Measurements from ENCODE around the gene POLRMT. TPM values are rescaled to one million over a fixed set of nuclear protein-coding genes. Genes with fewer than 3 reads are reported as not detected.

The POLRMT gene
- total RNA-seq, 1 donor from 2014 or later = 37.9 TPM

- peak overlapping the region; percentile 93 for H3K4me3 ChIP-seq (ENCODE audit: low read depth, low read length)
- no peak for TF ChIP-seq CTCF (conservative IDR thresholded peaks at IDR 0.05; ENCODE audit: low read depth, low read length)
- no peak for DNase-seq (ENCODE audit: low read depth)
Measured at GRCh38 chr19:661427-662196, 28.3 kb upstream of the POLRMT start.

DNA sequence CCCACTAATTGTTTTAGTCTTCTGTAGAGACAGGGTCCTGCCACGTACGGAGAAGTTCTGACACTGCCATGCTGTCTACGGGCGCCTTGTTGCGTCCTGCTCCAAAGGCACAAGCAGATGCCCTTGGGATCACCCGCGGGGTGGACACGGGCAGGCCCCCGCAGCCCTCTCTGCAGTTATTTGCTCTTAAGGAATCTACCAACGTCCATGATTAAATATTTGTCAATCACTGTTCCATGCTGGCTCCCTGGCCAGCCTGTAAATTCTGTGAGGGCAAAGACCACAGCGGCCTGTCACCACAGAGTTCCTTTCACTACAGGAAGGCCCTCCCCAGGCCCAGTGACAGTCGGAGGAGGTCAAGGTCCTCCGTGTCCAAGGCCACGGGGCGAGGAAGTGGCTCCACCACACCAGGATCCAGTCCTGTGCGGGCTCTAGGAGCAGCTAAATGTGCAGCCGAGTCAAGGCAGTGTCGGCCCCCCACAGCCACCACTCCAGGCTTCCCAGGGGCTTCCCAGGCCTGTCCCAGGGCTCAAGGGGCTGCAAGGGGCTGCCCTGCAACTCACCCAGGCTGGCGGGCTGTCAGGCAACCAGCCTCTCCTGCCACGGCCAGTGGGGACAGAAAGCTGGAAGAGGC, 27.6 kb upstream of the POLRMT start:
- DNase-seq (ENCODE audit: low read depth) = no peak
- TF ChIP-seq CTCF (conservative IDR thresholded peaks at IDR 0.05; ENCODE audit: low read depth, low read length) = no peak
- peak overlapping the region; percentile 93 for H3K4me3 ChIP-seq (ENCODE audit: low read depth, low read length)

DNA sequence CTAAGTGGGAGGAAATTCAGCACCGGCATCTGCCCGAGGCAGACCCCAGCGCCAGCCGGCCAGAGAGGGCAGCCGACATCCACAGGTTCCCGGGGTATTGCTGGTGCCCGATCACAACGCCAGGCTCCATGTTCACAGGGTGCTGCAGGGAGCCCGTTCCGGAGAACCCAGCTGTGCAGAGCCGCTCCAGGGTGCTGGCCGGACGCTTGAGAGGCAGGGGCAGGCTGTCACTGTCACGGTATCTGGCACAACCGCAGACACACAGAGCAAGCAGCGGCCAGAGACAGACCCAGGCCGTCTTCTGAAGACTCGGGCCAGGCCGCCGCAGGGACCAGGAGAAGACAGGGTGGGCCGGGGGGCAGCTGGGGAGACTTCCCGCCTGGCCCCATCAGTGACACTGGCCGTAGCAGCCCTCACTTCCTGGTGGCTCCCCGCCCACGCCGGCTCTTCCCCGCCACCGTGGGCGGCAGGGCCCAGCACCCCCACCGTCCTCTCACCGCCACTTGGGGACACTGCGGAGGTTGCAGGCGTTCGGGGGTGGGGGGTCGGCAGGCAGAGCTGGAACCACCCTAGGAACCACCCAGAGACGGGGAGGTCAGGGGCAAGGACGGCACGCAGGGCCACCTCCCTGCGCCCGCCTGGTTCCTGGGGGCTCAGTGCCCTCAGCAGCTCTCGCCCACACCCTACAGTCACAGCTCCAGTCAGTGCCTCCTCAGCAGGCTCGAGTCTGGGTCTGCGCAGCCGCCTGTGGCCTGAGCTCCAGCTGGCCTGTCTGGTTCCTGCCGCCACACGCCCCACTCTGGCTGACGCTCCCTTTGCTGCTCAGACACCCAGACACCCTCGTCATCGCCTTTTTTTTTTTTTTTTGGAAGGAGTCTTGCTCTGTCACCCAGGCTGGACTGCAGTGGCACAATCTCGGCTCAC, 25.8 kb upstream of the POLRMT start:
- no peak for DNase-seq (ENCODE audit: low read depth)

GRCh38 chr19:658059-658839, 24.9 kb upstream of the POLRMT start:
- DNase-seq (ENCODE audit: low read depth) = no peak
- no peak overlapping the region for H3K4me3 ChIP-seq (ENCODE audit: low read depth, low read length)
- TF ChIP-seq CTCF (conservative IDR thresholded peaks at IDR 0.05; ENCODE audit: low read depth, low read length) = no peak

More for the DNA sequence above, 25.8 kb upstream of the POLRMT start:
- H3K4me3 ChIP-seq (ENCODE audit: low read depth, low read length) = no peak overlapping the region
- TF ChIP-seq CTCF (conservative IDR thresholded peaks at IDR 0.05; ENCODE audit: low read depth, low read length) = no peak

DNA sequence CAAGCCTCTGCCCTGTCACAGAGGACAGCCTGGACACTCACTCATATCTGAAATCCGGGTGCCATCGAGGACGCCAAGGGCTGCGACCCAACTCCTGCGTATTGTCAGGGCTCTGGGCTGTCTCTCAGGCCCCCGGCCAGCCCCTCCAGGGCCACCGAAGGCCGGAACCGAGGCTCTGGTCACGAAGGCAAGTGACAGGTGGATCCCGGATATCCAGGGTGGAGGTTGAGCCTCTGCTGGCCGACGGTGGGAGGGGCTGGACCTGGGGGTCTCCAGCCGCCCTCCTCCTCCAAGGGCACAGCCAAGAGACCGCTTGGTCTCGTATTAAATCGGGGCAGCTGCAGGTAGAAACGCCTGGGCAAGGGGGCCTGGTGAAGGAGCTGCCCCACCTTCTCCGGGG, 24.3 kb upstream of the POLRMT start:
- H3K4me3 ChIP-seq (ENCODE audit: low read depth, low read length) = no peak overlapping the region
- no peak for DNase-seq (ENCODE audit: low read depth)
- TF ChIP-seq CTCF (conservative IDR thresholded peaks at IDR 0.05; ENCODE audit: low read depth, low read length) = no peak
